Endothelial cell of umbilical vein (primary cell): ENCODE data around the gene ANKS1B. TPM values are rescaled to one million over a fixed set of nuclear protein-coding genes. Genes with fewer than 3 reads are reported as not detected.

Experiments used
- BruUV-seq: library from RNA; stranded (reverse); fragments of 400-500 nt; replicated peaks from 2 replicates; lab custom pipeline; 2021; lab: Mats Ljungman, UMichigan
- CTCF ChIA-PET: fragments of 300-600, 350-600 bp; sonication (Branson Sonifier 250); formaldehyde crosslinking; loops from one replicate; lab custom pipeline; 2021; ENCODE audit warnings: antibody characterized with exemption, inconsistent platforms; lab: Charles Lee
- POLR2A ChIA-PET: fragments of 300-600, 350-600 bp; sonication (Branson Sonifier 250); formaldehyde crosslinking; loops from one replicate; lab custom pipeline; 2021; ENCODE audit warnings: antibody characterized with exemption, inconsistent platforms; lab: Charles Lee
- DNase-seq: peaks from one replicate; pipeline ENCODE4 v3.0.0-alpha.2; 2011; ENCODE audit warnings: low read depth, low spot score
- FAIRE-seq: peaks from 2 replicates; lab custom pipeline; 2011; peaks lifted over from hg19 to GRCh38; lab: Jason Lieb, UNC
- H2AFZ ChIP-seq: 2 replicates; pipeline ENCODE4 v1.6.0; 2012; ENCODE audit warnings: low read depth, low read length, control low read depth, inconsistent platforms
- H3K27ac ChIP-seq: 2 replicates; pipeline ENCODE4 v1.5.1; 2011; ENCODE audit warnings: low read depth, mild to moderate bottlenecking, control low read depth, low read length, moderate library complexity; ENCODE audit not compliant: insufficient read depth
- H3K27me3 ChIP-seq, 2 experiments: 2 replicates each; pipeline versions ENCODE4 v1.6.0 to v1.6.1; 2011; ENCODE audit warnings: low read length in 2 of 2, mixed read lengths in 1 of 2; ENCODE audit not compliant: control insufficient read depth in 2 of 2, insufficient read depth in 2 of 2
- H3K36me3 ChIP-seq, 2 experiments: 2 replicates in 1 of 2; 3 replicates in 1 of 2; pipeline ENCODE4 v1.5.1; 2011; ENCODE audit warnings: low read length in 2 of 2, mild to moderate bottlenecking in 1 of 2, moderate library complexity in 1 of 2; ENCODE audit not compliant: control insufficient read depth in 2 of 2, insufficient read depth in 2 of 2; ENCODE audit errors: extremely low read depth in 1 of 2
- H3K4me1 ChIP-seq: 3 replicates; pipeline ENCODE4 v1.5.1; 2011; ENCODE audit warnings: mild to moderate bottlenecking, low read length; ENCODE audit not compliant: control insufficient read depth, insufficient read depth; ENCODE audit errors: extremely low read depth
- H3K4me2 ChIP-seq: 2 replicates; pipeline ENCODE4 v1.6.1; 2011; ENCODE audit warnings: low read length, control low read depth, mixed read lengths; ENCODE audit not compliant: insufficient read depth
- H3K4me3 ChIP-seq, 3 experiments: fragments of 200-600 bp in 1 of 3; sonication (generic), shearing (Covaris generic) in 1 of 3; replicated peaks in 1 of 3; 2 replicates each; pipeline ENCODE4 v1.5.1; 2011 to 2016; ENCODE audit warnings: control low read depth in 3 of 3, low read length in 3 of 3, mild to moderate bottlenecking in 2 of 3, inconsistent platforms in 1 of 3, low read depth in 1 of 3, moderate library complexity in 1 of 3; ENCODE audit not compliant: insufficient read depth in 1 of 3
- H3K79me2 ChIP-seq: 2 replicates; pipeline ENCODE4 v1.6.0; 2012; ENCODE audit warnings: low read length, inconsistent platforms; ENCODE audit not compliant: control insufficient read depth, insufficient read depth
- H3K9ac ChIP-seq: replicated peaks from 2 replicates; pipeline ENCODE3; 2011; ENCODE audit warnings: low read length, control low read depth; ENCODE audit not compliant: insufficient read depth; ENCODE audit errors: extremely low read depth
- H3K9me1 ChIP-seq: replicated peaks from 3 replicates; pipeline ENCODE4 v1.6.0; 2011; ENCODE audit warnings: mild to moderate bottlenecking, low read length; ENCODE audit not compliant: control insufficient read depth, insufficient read depth; ENCODE audit errors: extremely low read depth
- H3K9me3 ChIP-seq: replicated peaks from 2 replicates; pipeline ENCODE4 v1.5.1; 2012; ENCODE audit warnings: low read length, inconsistent platforms; ENCODE audit not compliant: control insufficient read depth, insufficient read depth
- H4K20me1 ChIP-seq: replicated peaks from 2 replicates; pipeline ENCODE3; 2011; ENCODE audit warnings: mild to moderate bottlenecking, low read length; ENCODE audit not compliant: control insufficient read depth, insufficient read depth; ENCODE audit errors: extremely low read depth
- EZH2 ChIP-seq: IDR thresholded peaks from 2 replicates; pipeline ENCODE4 v1.6.1; 2012; ENCODE audit warnings: borderline replicate concordance, low read depth, mild to moderate bottlenecking, moderate library complexity, low read length, inconsistent platforms; ENCODE audit not compliant: severe bottlenecking
- FOS ChIP-seq: IDR thresholded peaks from 2 replicates; pipeline ENCODE4 v1.6.1; 2011; ENCODE audit warnings: mild to moderate bottlenecking, low read length, moderate library complexity, borderline replicate concordance; ENCODE audit not compliant: insufficient read depth
- GATA2 ChIP-seq: IDR thresholded peaks from 2 replicates; pipeline ENCODE4 v1.7.0; 2011; ENCODE audit warnings: low read depth, mild to moderate bottlenecking, moderate library complexity, mixed read lengths, low read length; ENCODE audit not compliant: insufficient read length, insufficient read depth
- JUN ChIP-seq: IDR thresholded peaks from 2 replicates; pipeline ENCODE4 v1.6.1; 2011; ENCODE audit warnings: borderline replicate concordance, low read depth; ENCODE audit not compliant: insufficient read length, insufficient read depth
- MYC ChIP-seq: IDR thresholded peaks from one replicate; pipeline ENCODE4 v1.6.1; 2011; ENCODE audit warnings: mild to moderate bottlenecking, low read depth, low read length
- POLR2A ChIP-seq: IDR thresholded peaks from 2 replicates; pipeline ENCODE4 v1.6.1; 2012; ENCODE audit warnings: low read depth, mild to moderate bottlenecking, control low read depth, low read length
- POLR2AphosphoS5 ChIP-seq: IDR thresholded peaks from 2 replicates; pipeline ENCODE4 v1.6.1; 2012; ENCODE audit warnings: low read depth, mild to moderate bottlenecking, control low read depth, low read length, moderate library complexity; ENCODE audit not compliant: insufficient read depth
- dilution Hi-C: fragments of 300-500 bp; cut with MboI; formaldehyde crosslinking; loops from one replicate; pipeline ENCODE4 v1.15.0; 2019; ENCODE audit warnings: low sequenced_read_pairs; ENCODE audit not compliant: extremely low pct_ligation_motif_present
- intact Hi-C: fragments of 100-400 bp; cut with micrococcal nuclease; formaldehyde crosslinking; loops from one replicate; pipeline ENCODE4 v1.10.0; 2022
- polyA plus RNA-seq, 4 experiments: library from polyadenylated mRNA; depleted of rRNA in 3 of 4; stranded (reverse) in 3 of 4; unstranded in 1 of 4; fragments of >200 nt; gene quantifications; 2 replicates each; pipeline versions ENCODE4 v1.2.1 to v1.2.3, GENCODE V29; 2011 to 2012; ENCODE audit warnings: missing spikeins in 1 of 4
- total RNA-seq: library from RNA; stranded (reverse); gene quantifications from 2 replicates; pipeline ENCODE4 v1.2.3, GENCODE V29; 2021
- TF ChIP-seq, protein P1 (sequence below): IDR thresholded peaks from 2 replicates; pipeline ENCODE4 v1.6.1; 2011; ENCODE audit not compliant: insufficient read depth, insufficient read length
- TF ChIP-seq, protein P2 (sequence below), 2 donors: IDR thresholded peaks; 1 replicate in 1 of 2; 2 replicates in 1 of 2; pipeline ENCODE4 v1.5.1; 2011; ENCODE audit warnings: low read length in 2 of 2, mild to moderate bottlenecking in 2 of 2, moderate library complexity in 2 of 2, control low read depth in 1 of 2, inconsistent platforms in 1 of 2, low read depth in 1 of 2; ENCODE audit not compliant: insufficient read depth in 1 of 2; ENCODE audit errors: extremely low read depth in 1 of 2

ANKS1B gene
- total and polyA plus RNA-seq, 2 donors (not counting 3 experiments of a cell fraction or from before 2014, with no cell fraction given) = 0.15 to 0.38 TPM

- no peak overlapping the region for H3K27ac ChIP-seq
- H3K79me2 ChIP-seq = no peaks in the 10 kb centered on the region
- CTCF ChIA-PET = no interaction called here
- intact Hi-C loops = no loop called here
- H4K20me1 ChIP-seq = no peaks in the 10 kb centered on the region
- DNase-seq (no peak), FAIRE-seq (no peak)
- no peaks in the 10 kb centered on the region for H3K4me1 ChIP-seq
- TF ChIP-seq MYC (no peak), POLR2AphosphoS5 (no peak), FOS (no peak), POLR2A (no peak), GATA2 (no peak), EZH2 (no peak), JUN (no peak)
- TF ChIP-seq, protein P1, sequence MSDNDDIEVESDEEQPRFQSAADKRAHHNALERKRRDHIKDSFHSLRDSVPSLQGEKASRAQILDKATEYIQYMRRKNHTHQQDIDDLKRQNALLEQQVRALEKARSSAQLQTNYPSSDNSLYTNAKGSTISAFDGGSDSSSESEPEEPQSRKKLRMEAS = no peak
- TF ChIP-seq, protein P2, sequence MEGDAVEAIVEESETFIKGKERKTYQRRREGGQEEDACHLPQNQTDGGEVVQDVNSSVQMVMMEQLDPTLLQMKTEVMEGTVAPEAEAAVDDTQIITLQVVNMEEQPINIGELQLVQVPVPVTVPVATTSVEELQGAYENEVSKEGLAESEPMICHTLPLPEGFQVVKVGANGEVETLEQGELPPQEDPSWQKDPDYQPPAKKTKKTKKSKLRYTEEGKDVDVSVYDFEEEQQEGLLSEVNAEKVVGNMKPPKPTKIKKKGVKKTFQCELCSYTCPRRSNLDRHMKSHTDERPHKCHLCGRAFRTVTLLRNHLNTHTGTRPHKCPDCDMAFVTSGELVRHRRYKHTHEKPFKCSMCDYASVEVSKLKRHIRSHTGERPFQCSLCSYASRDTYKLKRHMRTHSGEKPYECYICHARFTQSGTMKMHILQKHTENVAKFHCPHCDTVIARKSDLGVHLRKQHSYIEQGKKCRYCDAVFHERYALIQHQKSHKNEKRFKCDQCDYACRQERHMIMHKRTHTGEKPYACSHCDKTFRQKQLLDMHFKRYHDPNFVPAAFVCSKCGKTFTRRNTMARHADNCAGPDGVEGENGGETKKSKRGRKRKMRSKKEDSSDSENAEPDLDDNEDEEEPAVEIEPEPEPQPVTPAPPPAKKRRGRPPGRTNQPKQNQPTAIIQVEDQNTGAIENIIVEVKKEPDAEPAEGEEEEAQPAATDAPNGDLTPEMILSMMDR (IDR thresholded peaks at IDR 0.05; ENCODE audit: extremely low read depth in 1 of 2, insufficient read depth in 1 of 2, low read depth in 1 of 2, low read length in 2 of 2) = no peak
- no peaks in the 10 kb centered on the region for H3K27me3 ChIP-seq
- no peak overlapping the region for H3K4me3 ChIP-seq
- no peak overlapping the region for H3K4me2 ChIP-seq
- POLR2A ChIA-PET = no interaction called here
- H3K9ac ChIP-seq = no peak overlapping the region
- no peaks in the 10 kb centered on the region for H3K36me3 ChIP-seq
- no peaks in the 10 kb centered on the region for H3K9me3 ChIP-seq
- no peaks in the 10 kb centered on the region for H3K9me1 ChIP-seq
- dilution Hi-C loops = no loop called here
- BruUV-seq = no TSS peak
- no peak overlapping the region for H2AFZ ChIP-seq
These were observed 875.8 kb downstream of the ANKS1B start for GRCh38 chr12:99108924-99109323.
